HG02981 (cell line): ENCODE measurements around the gene VAV3.

ENCODE experiments used
- ATAC-seq: cut with Tn5 transposase; IDR thresholded peaks from one replicate; pipeline ENCODE4 v1.9.1; 2021; ENCODE audit warnings: mild to moderate bottlenecking, moderate library complexity; ENCODE audit not compliant: unreplicated experiment

Gene VAV3

GRCh38 chr1:107547363-107548155 lies 417.4 kb downstream of the VAV3 start:
- no peak for ATAC-seq

- ATAC-seq: no peak
Measured at GRCh38 chr1:107546576-107546975, 418.4 kb downstream of the VAV3 start.

- ATAC-seq: no peak
Measured at GRCh38 chr1:107545879-107546278, 419.1 kb downstream of the VAV3 start.

- no peak for ATAC-seq
Measured at GRCh38 chr1:107545056-107545577, 419.9 kb downstream of the VAV3 start.

GRCh38 chr1:107544285-107544684 lies 420.7 kb downstream of the VAV3 start:
- no peak for ATAC-seq

- ATAC-seq: no peak
Measured at GRCh38 chr1:107541412-107541811, 423.6 kb downstream of the VAV3 start.

GRCh38 chr1:107538502-107538901 lies 426.5 kb downstream of the VAV3 start:
- ATAC-seq: no peak

GRCh38 chr1:107536266-107536665 lies 428.7 kb downstream of the VAV3 start:
- ATAC-seq: no peak

GRCh38 chr1:107535091-107535490 lies 429.9 kb downstream of the VAV3 start:
- ATAC-seq: peak; percentile 40

GRCh38 chr1:107534632-107535031 lies 430.3 kb downstream of the VAV3 start:
- ATAC-seq: no peak

- ATAC-seq: no peak
Measured at GRCh38 chr1:107533436-107533835, 431.5 kb downstream of the VAV3 start.

GRCh38 chr1:107532318-107532717 lies 432.7 kb downstream of the VAV3 start:
- ATAC-seq: no peak

- ATAC-seq: no peak
Measured at GRCh38 chr1:107531065-107531908, 433.7 kb downstream of the VAV3 start.

- no peak for ATAC-seq
Measured at GRCh38 chr1:107530543-107530942, 434.4 kb downstream of the VAV3 start.

- ATAC-seq: peak; percentile 97
Measured at GRCh38 chr1:107529511-107530149, 435.4 kb downstream of the VAV3 start.

- no peak for ATAC-seq
Measured at GRCh38 chr1:107526524-107527198, 438.3 kb downstream of the VAV3 start.

GRCh38 chr1:107525961-107526360 lies 439.0 kb downstream of the VAV3 start:
- ATAC-seq: no peak

- ATAC-seq: no peak
Measured at GRCh38 chr1:107525145-107525544, 439.8 kb downstream of the VAV3 start.

GRCh38 chr1:107524301-107524700 lies 440.7 kb downstream of the VAV3 start:
- no peak for ATAC-seq

GRCh38 chr1:107523736-107524135 lies 441.2 kb downstream of the VAV3 start:
- no peak for ATAC-seq

- ATAC-seq: no peak
Measured at GRCh38 chr1:107523061-107523460, 441.9 kb downstream of the VAV3 start.
